Body of pancreas (tissue), 4 donors: ENCODE data around the gene PCSK4.

Experiments
- CTCF ChIP-seq, 7 experiments: fragments of 450-650 bp in 4 of 7; fragments of 200-600 bp in 3 of 7; sonication (generic) in 3 of 7; IDR thresholded peaks; one replicate each; pipeline ENCODE4 v1.5.1; 2016 to 2019; ENCODE audit warnings: antibody characterized with exemption in 7 of 7
- POLR2A ChIP-seq, 3 donors: fragments of 450-650 bp; IDR thresholded peaks; one replicate each; pipeline ENCODE4 v1.6.1; 2016; ENCODE audit warnings: antibody characterized with exemption in 3 of 3, mild to moderate bottlenecking in 2 of 3

DNA sequence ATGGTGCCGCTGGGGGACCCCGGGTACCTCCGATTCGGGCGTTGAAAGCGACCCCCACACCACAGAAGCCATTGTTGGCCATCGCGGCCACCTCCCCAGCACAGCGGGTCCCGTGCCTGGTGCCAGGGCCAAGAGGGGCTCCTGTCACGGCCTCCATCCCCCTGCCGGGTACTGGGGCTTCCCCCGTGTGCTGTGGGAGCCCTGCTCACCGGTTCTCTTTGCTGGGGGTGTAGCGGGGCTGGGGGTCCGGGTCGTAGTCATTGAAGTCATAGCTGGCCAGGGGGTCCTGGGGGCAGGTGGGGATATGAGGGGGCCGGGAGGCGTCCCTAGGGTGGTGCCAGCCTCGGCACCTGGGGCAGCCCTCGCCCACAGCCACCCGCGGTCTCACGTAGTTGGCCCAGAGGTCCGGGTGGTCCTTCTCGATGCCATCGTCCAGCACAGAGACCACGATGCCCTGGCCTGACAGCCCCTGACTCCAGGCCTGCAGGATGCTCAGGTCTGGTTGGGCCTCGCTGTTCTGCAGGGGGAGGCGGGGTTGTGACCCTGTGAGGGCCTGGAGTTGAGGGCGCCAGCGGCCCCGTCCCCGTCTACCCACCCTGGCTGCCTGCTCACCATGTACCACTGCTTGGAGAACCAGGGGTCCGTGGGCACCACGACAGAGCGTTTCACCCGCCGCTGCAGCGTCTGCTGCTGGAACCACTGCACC lies 2.4 kb downstream of the PCSK4 start:
- no peak for TF ChIP-seq CTCF (IDR thresholded peaks at IDR 0.05)
- no peak for TF ChIP-seq POLR2A (IDR thresholded peaks at IDR 0.05)
